ENCODE data around the gene NOG.

NOG gene

GRCh38 chr17:56597495-56597990, 4.0 kb downstream of the NOG start:
- DNase-seq, result peak; percentile 11 to 37

- DNase-seq, result no peak
Measured at GRCh38 chr17:56598466-56598865, 5.0 kb downstream of the NOG start.

- no peak for DNase-seq
Measured at GRCh38 chr17:56599088-56599487, 5.6 kb downstream of the NOG start.

GRCh38 chr17:56599566-56599965, 6.1 kb downstream of the NOG start:
- DNase-seq, result no peak

- no peak for DNase-seq
Measured at GRCh38 chr17:56600256-56600655, 6.8 kb downstream of the NOG start.

- DNase-seq, result no peak
Measured at GRCh38 chr17:56601591-56601990, 8.1 kb downstream of the NOG start.

GRCh38 chr17:56602292-56603130, 9.0 kb downstream of the NOG start:
- DNase-seq, result peak in 1 of 2 experiments; percentile 18

GRCh38 chr17:56603486-56604238, 10.2 kb downstream of the NOG start:
- no peak for DNase-seq

- DNase-seq, result no peak
Measured at GRCh38 chr17:56604691-56605290, 11.3 kb downstream of the NOG start.

GRCh38 chr17:56608944-56609343, 15.4 kb downstream of the NOG start:
- no peak for DNase-seq

GRCh38 chr17:56610321-56610720, 16.8 kb downstream of the NOG start:
- no peak for DNase-seq

GRCh38 chr17:56613131-56613530, 19.6 kb downstream of the NOG start:
- no peak for DNase-seq

- no peak for DNase-seq
Measured at GRCh38 chr17:56614522-56614921, 21.0 kb downstream of the NOG start.

GRCh38 chr17:56616239-56616638, 22.7 kb downstream of the NOG start:
- no peak for DNase-seq

- no peak for DNase-seq
Measured at GRCh38 chr17:56623383-56623782, 29.9 kb downstream of the NOG start.

- DNase-seq, result no peak
Measured at GRCh38 chr17:56624309-56624708, 30.8 kb downstream of the NOG start.

- DNase-seq, result no peak
Measured at GRCh38 chr17:56624912-56625311, 31.4 kb downstream of the NOG start.

- no peak for DNase-seq
Measured at GRCh38 chr17:56629531-56630075, 36.1 kb downstream of the NOG start.

- no peak for DNase-seq
Measured at GRCh38 chr17:56630202-56630601, 36.7 kb downstream of the NOG start.

- DNase-seq, result no peak
Measured at GRCh38 chr17:56633681-56634080, 40.2 kb downstream of the NOG start.

GRCh38 chr17:56635641-56636040, 42.1 kb downstream of the NOG start:
- no peak for DNase-seq

GRCh38 chr17:56636265-56636664, 42.8 kb downstream of the NOG start:
- DNase-seq, result no peak

- no peak for DNase-seq
Measured at GRCh38 chr17:56637254-56637653, 43.8 kb downstream of the NOG start.
